SK-N-SH treated with all-trans-retinoic acid at 6 μM for 48 hours (cell line): ENCODE results near the gene PTPRN2.

Experiments used
- ATAC-seq: fragments of 200-7000 bp; cut with Tn5 transposase; 3 replicates; pipeline ENCODE4 v1.9.1; 2020; ENCODE audit warnings: mild to moderate bottlenecking, moderate library complexity
- ARNTL ChIP-seq: fragments of 450-650 bp; formaldehyde crosslinking; IDR thresholded peaks from 2 replicates; pipeline ENCODE4 v1.5.0; 2020; ENCODE audit warnings: low read depth, mild to moderate bottlenecking, moderate library complexity, borderline replicate concordance
- CREB5 ChIP-seq: fragments of 250-450 bp; sonication (Bioruptor Pico); IDR thresholded peaks from 2 replicates; pipeline ENCODE4 v1.5.1; 2020; ENCODE audit warnings: low read depth, mild to moderate bottlenecking, moderate library complexity
- CSDC2 ChIP-seq: fragments of 250-450 bp; sonication (Bioruptor Pico); IDR thresholded peaks from 2 replicates; pipeline ENCODE4 v1.5.0; 2020; ENCODE audit warnings: mild to moderate bottlenecking, moderate library complexity
- ESRRG ChIP-seq: fragments of 250-450 bp; sonication (Bioruptor Pico); IDR thresholded peaks from 2 replicates; pipeline ENCODE4 v1.6.1; 2021; ENCODE audit warnings: mild to moderate bottlenecking
- OSR1 ChIP-seq: fragments of 250-450 bp; sonication (Bioruptor Pico); IDR thresholded peaks from 2 replicates; pipeline ENCODE4 v1.8.0; 2022; ENCODE audit warnings: moderate library complexity, mild to moderate bottlenecking, inconsistent platforms
- PATZ1 ChIP-seq: fragments of 250-450 bp; sonication (Bioruptor Pico); IDR thresholded peaks from 2 replicates; pipeline ENCODE4 v1.8.0; 2020; ENCODE audit warnings: mild to moderate bottlenecking, moderate library complexity, borderline replicate concordance
- PPARA ChIP-seq: fragments of 250-450 bp; sonication (Bioruptor Pico); IDR thresholded peaks from 2 replicates; pipeline ENCODE4 v1.5.0; 2020; ENCODE audit warnings: mild to moderate bottlenecking, borderline replicate concordance
- RARB ChIP-seq: fragments of 250-450 bp; sonication (Bioruptor Pico); IDR thresholded peaks from 2 replicates; pipeline ENCODE4 v1.8.0; 2021; ENCODE audit warnings: mild to moderate bottlenecking, moderate library complexity
- TOX ChIP-seq: fragments of 250-450 bp; sonication (Bioruptor Pico); IDR thresholded peaks from 2 replicates; pipeline ENCODE4 v1.8.0; 2021; ENCODE audit warnings: mild to moderate bottlenecking, moderate library complexity, borderline replicate concordance
- ZFP3 ChIP-seq: fragments of 250-450 bp; sonication (Bioruptor Pico); IDR thresholded peaks from 2 replicates; pipeline ENCODE4 v1.5.0; 2020; ENCODE audit warnings: mild to moderate bottlenecking, moderate library complexity
- ZNF565 ChIP-seq: fragments of 450-650 bp; formaldehyde crosslinking; conservative IDR thresholded peaks from 2 replicates; pipeline ENCODE4 v1.5.0; 2020; ENCODE audit warnings: low read depth, mild to moderate bottlenecking, moderate library complexity
- ZNF70 ChIP-seq: fragments of 450-650 bp; formaldehyde crosslinking; IDR thresholded peaks from 2 replicates; pipeline ENCODE4 v1.5.0; 2020; ENCODE audit warnings: mild to moderate bottlenecking, moderate library complexity
- ZNF8 ChIP-seq: fragments of 450-650 bp; formaldehyde crosslinking; IDR thresholded peaks from 2 replicates; pipeline ENCODE4 v1.5.0; 2020; ENCODE audit warnings: mild to moderate bottlenecking, moderate library complexity
- TF ChIP-seq, protein P1 (sequence below): fragments of 250-450 bp; sonication (Bioruptor Pico); IDR thresholded peaks from 2 replicates; pipeline ENCODE4 v1.8.0; 2021; ENCODE audit warnings: low read depth, mild to moderate bottlenecking, moderate library complexity, borderline replicate concordance
- TF ChIP-seq, protein P2 (sequence below): fragments of 250-450 bp; sonication (Bioruptor Pico); IDR thresholded peaks from 2 replicates; pipeline ENCODE4 v1.5.1; 2021; ENCODE audit warnings: mild to moderate bottlenecking, moderate library complexity

PTPRN2 gene

GRCh38 chr7:158317238-158318205, 270.1 kb downstream of the PTPRN2 start (continued):
- TF ChIP-seq RARB (CRISPR knock-in tag) (no peak), ARNTL (CRISPR knock-in tag) (no peak), CSDC2 (CRISPR knock-in tag) (no peak), CREB5 (CRISPR knock-in tag) (no peak), ESRRG (CRISPR knock-in tag) (no peak), PATZ1 (no peak)
- TF ChIP-seq, protein P1, sequence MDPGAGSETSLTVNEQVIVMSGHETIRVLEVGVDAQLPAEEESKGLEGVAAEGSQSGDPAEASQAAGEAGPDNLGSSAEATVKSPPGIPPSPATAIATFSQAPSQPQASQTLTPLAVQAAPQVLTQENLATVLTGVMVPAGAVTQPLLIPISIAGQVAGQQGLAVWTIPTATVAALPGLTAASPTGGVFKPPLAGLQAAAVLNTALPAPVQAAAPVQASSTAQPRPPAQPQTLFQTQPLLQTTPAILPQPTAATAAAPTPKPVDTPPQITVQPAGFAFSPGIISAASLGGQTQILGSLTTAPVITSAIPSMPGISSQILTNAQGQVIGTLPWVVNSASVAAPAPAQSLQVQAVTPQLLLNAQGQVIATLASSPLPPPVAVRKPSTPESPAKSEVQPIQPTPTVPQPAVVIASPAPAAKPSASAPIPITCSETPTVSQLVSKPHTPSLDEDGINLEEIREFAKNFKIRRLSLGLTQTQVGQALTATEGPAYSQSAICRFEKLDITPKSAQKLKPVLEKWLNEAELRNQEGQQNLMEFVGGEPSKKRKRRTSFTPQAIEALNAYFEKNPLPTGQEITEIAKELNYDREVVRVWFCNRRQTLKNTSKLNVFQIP (CRISPR knock-in tag), result no peak
- TF ChIP-seq, all 23 proteins: peak for 0

GRCh38 chr7:158316466-158317031, 271.1 kb downstream of the PTPRN2 start:
- TF ChIP-seq RARB (CRISPR knock-in tag), result no peak
- TF ChIP-seq, protein P1 (CRISPR knock-in tag), result no peak
- TF ChIP-seq, protein P2, sequence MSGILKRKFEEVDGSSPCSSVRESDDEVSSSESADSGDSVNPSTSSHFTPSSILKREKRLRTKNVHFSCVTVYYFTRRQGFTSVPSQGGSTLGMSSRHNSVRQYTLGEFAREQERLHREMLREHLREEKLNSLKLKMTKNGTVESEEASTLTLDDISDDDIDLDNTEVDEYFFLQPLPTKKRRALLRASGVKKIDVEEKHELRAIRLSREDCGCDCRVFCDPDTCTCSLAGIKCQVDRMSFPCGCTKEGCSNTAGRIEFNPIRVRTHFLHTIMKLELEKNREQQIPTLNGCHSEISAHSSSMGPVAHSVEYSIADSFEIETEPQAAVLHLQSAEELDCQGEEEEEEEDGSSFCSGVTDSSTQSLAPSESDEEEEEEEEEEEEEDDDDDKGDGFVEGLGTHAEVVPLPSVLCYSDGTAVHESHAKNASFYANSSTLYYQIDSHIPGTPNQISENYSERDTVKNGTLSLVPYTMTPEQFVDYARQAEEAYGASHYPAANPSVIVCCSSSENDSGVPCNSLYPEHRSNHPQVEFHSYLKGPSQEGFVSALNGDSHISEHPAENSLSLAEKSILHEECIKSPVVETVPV (CRISPR knock-in tag), result no peak
- no peak for ATAC-seq

GRCh38 chr7:158315881-158316280, 271.7 kb downstream of the PTPRN2 start:
- no peak for ATAC-seq
- TF ChIP-seq RARB (CRISPR knock-in tag), result no peak
- TF ChIP-seq PPARA (CRISPR knock-in tag), result no peak
- TF ChIP-seq CREB5 (CRISPR knock-in tag), result no peak
- no peak for TF ChIP-seq OSR1 (CRISPR knock-in tag)
- no peak for TF ChIP-seq ZFP3 (CRISPR knock-in tag)
- TF ChIP-seq, protein P2 (CRISPR knock-in tag), result no peak
- no peak for TF ChIP-seq ZNF565 (CRISPR knock-in tag)
- no peak for TF ChIP-seq ZNF70 (CRISPR knock-in tag)
- no peak for TF ChIP-seq ARNTL (CRISPR knock-in tag)
- no peak for TF ChIP-seq TOX
- TF ChIP-seq ZNF8 (CRISPR knock-in tag), result no peak
- TF ChIP-seq CSDC2 (CRISPR knock-in tag), result no peak
